Transverse colon (tissue), 4 donors: Measurements from ENCODE around the gene PPARGC1A. TPM values are rescaled to one million over a fixed set of nuclear protein-coding genes. Genes with fewer than 3 reads are reported as not detected.

ENCODE experiments used
- DNase-seq: peaks from one replicate; pipeline ENCODE4 v3.0.0-alpha.2; 2019
- H3K27ac ChIP-seq, 4 donors: fragments of 200-600 bp; sonication (generic); 2 replicates each; pipeline ENCODE4 v1.5.1; 2016 to 2018; ENCODE audit warnings: inconsistent platforms in 4 of 4
- H3K27me3 ChIP-seq: fragments of 200-600 bp; sonication (generic); 2 replicates; pipeline ENCODE4 v1.5.1; 2017; ENCODE audit warnings: inconsistent platforms
- H3K36me3 ChIP-seq, 4 donors: fragments of 200-600 bp; sonication (generic); 2 replicates each; pipeline ENCODE4 v1.5.1; 2017 to 2019; ENCODE audit warnings: inconsistent platforms in 4 of 4
- H3K4me1 ChIP-seq, 4 donors: fragments of 200-600 bp; sonication (generic); 2 replicates each; pipeline ENCODE4 v1.5.1; 2017 to 2020; ENCODE audit warnings: inconsistent platforms in 4 of 4
- H3K4me3 ChIP-seq, 4 donors: fragments of 200-600 bp; sonication (generic); 1 replicate in 1 of 4; 2 replicates in 3 of 4; pipeline versions ENCODE4 v1.5.1 to v1.6.1; 2017 to 2019; ENCODE audit warnings: inconsistent platforms in 4 of 4
- H3K9me3 ChIP-seq, 2 donors: fragments of 200-600 bp; sonication (generic); 2 replicates each; pipeline ENCODE4 v1.5.1; 2017 to 2019; ENCODE audit warnings: inconsistent platforms in 2 of 2
- EP300 ChIP-seq: sonication (generic); formaldehyde crosslinking; IDR thresholded peaks from one replicate; pipeline ENCODE4 v1.6.1; 2017; ENCODE audit warnings: antibody characterized with exemption, low read depth
- POLR2A ChIP-seq: fragments of 450-650 bp; IDR thresholded peaks from one replicate; pipeline ENCODE4 v1.6.1; 2016; ENCODE audit warnings: antibody characterized with exemption, mild to moderate bottlenecking, moderate library complexity
- POLR2AphosphoS5 ChIP-seq, 3 donors: sonication (generic); formaldehyde crosslinking; IDR thresholded peaks; one replicate each; pipeline ENCODE4 v1.6.1; 2016; ENCODE audit warnings: antibody characterized with exemption in 3 of 3
- WGBS, 2 donors: methylation state at CpG; one replicate each; pipeline ENCODE4 v1.1.5; 2018; ENCODE audit warnings: low coverage in 1 of 2; 5-methylcytosine and 5-hydroxymethylcytosine counted together
- in situ Hi-C, 4 donors: fragments of 200-750 bp; cut with MboI; loops; one replicate each; pipeline versions ENCODE4 v1.15.0 to v1.15.1; 2017; ENCODE audit warnings: low sequenced_read_pairs in 3 of 4, low pct_ligation_motif_present in 1 of 4, low pct_unique_long_range_greater_than_20kb in 1 of 4
- intact Hi-C: fragments of 100-400 bp; cut with DNase I; formaldehyde crosslinking; loops from one replicate; pipeline ENCODE4 v1.15.1; 2023; ENCODE audit warnings: low total_unique reads
- total RNA-seq, 4 donors: library from RNA; depleted of rRNA; stranded (reverse); fragments of >200 nt; gene quantifications; one replicate each; pipeline ENCODE4 v1.1.0, GENCODE V29; 2016
- TF ChIP-seq, protein P1 (sequence below), 5 experiments: fragments of 200-600 bp in 3 of 5; fragments of 450-650 bp in 2 of 5; sonication (generic) in 3 of 5; IDR thresholded peaks; 1 replicate in 2 of 5; 2 replicates in 3 of 5; pipeline ENCODE4 v1.5.1; 2016 to 2017; ENCODE audit warnings: antibody characterized with exemption in 5 of 5, inconsistent platforms in 3 of 5, mild to moderate bottlenecking in 2 of 5, moderate library complexity in 1 of 5

The PPARGC1A gene
- total RNA-seq, 4 donors from 2014 or later = 63.7 to 4,431 (median 108) TPM

DNA sequence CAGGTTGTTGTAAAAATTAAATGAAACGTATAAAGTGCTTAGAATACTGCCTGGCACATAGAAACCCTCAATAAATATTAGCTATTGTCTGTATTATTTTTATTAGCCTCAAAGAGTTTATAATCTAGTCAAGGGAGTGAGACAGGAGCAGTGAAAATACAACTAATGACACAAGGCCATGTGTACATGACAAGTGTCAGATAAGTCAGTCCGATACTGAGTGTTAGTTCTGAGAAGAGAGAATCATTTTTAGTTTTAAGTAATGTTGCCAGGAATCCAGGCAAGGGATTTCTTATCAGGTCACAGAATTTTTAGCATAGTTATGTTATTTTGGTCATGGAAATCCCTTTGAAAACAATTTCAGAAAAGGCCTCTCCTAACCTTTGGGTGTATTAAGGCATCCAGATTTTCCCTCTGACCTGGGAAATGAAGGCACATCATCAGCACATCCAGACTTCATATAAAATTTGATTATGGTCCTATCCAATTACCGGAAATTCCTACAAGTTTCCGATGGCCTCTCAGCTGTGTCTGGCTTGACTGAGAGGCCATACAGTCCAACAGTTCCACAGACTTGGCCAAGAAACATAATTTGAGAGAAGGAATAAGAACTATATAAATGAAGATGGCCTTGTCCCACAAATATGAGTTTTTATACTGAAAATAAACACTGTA is 35.7 kb downstream of the PPARGC1A start:
- Histone ChIP-seq H3K4me1 (peaks cover 9 to 29% (median 15%) of the 10 kb centered on the region in 4 donors), H3K4me3 (no peak overlapping the region), H3K9me3 (no peaks in the 10 kb centered on the region), H3K27me3 (no peaks in the 10 kb centered on the region), H3K27ac (no peak overlapping the region), H3K36me3 (no peaks in the 10 kb centered on the region)
- TF ChIP-seq POLR2A = no peak
- TF ChIP-seq EP300 = no peak
- TF ChIP-seq, protein P1, sequence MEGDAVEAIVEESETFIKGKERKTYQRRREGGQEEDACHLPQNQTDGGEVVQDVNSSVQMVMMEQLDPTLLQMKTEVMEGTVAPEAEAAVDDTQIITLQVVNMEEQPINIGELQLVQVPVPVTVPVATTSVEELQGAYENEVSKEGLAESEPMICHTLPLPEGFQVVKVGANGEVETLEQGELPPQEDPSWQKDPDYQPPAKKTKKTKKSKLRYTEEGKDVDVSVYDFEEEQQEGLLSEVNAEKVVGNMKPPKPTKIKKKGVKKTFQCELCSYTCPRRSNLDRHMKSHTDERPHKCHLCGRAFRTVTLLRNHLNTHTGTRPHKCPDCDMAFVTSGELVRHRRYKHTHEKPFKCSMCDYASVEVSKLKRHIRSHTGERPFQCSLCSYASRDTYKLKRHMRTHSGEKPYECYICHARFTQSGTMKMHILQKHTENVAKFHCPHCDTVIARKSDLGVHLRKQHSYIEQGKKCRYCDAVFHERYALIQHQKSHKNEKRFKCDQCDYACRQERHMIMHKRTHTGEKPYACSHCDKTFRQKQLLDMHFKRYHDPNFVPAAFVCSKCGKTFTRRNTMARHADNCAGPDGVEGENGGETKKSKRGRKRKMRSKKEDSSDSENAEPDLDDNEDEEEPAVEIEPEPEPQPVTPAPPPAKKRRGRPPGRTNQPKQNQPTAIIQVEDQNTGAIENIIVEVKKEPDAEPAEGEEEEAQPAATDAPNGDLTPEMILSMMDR (IDR thresholded peaks at IDR 0.05) = no peak
- no peak for TF ChIP-seq POLR2AphosphoS5 (IDR thresholded peaks at IDR 0.05)
- 84% methylated on average over 3 to 4 of the region's 4 CpGs for WGBS, 2 donors
- intact Hi-C loops (no loop called here), in situ Hi-C loops (no loop called here)
- DNase-seq = no peak

DNA sequence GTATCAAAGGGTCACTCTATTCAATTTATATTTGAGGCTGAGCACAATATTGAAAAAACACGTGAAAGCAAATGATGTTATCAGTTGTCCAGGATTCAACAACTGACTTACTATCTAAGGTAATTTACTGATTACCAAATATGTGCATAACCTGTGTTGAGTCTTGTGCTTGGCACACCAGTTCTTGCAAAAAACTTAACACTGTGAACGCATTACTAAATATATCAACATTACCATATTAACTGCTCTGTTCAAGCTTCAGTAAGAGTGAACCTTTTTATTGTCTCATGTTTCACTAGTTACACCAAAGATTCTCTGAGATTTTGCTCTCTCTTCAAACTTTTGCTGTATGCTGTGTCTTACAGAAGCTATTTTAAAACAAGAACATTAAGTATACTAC is 38.4 kb downstream of the PPARGC1A start:
- Histone ChIP-seq H3K27ac (no peak overlapping the region), H3K36me3 (no peaks in the 10 kb centered on the region), H3K4me3 (no peak overlapping the region), H3K9me3 (no peaks in the 10 kb centered on the region), H3K27me3 (no peaks in the 10 kb centered on the region), H3K4me1 (peaks cover 4 to 10% (median 8%) of the 10 kb centered on the region in 4 donors)
- in situ Hi-C loops = no loop called here
- intact Hi-C loops = no loop called here
- TF ChIP-seq EP300 (no peak), POLR2AphosphoS5 (IDR thresholded peaks at IDR 0.05) (no peak), POLR2A (no peak)
- TF ChIP-seq, protein P1 (IDR thresholded peaks at IDR 0.05) = no peak
- WGBS, 2 donors = 90 to 100% methylated on average over 2 of the region's 2 CpGs
- no peak for DNase-seq

DNA sequence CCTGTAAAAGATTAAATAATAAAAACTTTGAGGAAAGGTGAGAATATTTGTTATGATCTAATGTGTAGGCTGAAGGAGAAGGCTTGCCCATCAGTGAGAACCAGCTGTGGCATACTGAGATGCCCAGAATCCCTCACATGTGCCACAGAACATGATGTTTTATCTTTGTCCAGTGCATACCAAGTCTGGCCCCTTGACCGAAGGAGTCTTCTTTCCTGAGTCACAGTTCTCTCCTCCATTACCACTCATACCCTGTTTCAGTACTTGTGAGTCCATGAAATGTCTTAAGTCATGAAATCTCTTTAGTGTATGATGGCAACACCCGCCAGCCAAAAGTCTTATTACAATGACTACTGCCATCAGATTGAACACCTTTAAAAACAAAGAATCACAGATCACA is 42.7 kb downstream of the PPARGC1A start:
- DNase-seq = no peak
- WGBS, 2 donors = 84 to 100% methylated on average over 1 to 2 of the region's 2 CpGs
- Histone ChIP-seq H3K4me3 (no peak overlapping the region), H3K4me1 (no peaks in the 10 kb centered on the region), H3K36me3 (no peaks in the 10 kb centered on the region), H3K9me3 (no peaks in the 10 kb centered on the region), H3K27ac (no peak overlapping the region), H3K27me3 (no peaks in the 10 kb centered on the region)
- intact Hi-C loops (no loop called here), in situ Hi-C loops (loop anchor here in 1 of 4 donors (25.0 kb wide), 1 partner anchor 565 kb away; no protein-coding TSS in a partner anchor)
- TF ChIP-seq, protein P1 (IDR thresholded peaks at IDR 0.05) = no peak
- TF ChIP-seq EP300 (no peak), POLR2AphosphoS5 (IDR thresholded peaks at IDR 0.05) (no peak), POLR2A (no peak)

DNA sequence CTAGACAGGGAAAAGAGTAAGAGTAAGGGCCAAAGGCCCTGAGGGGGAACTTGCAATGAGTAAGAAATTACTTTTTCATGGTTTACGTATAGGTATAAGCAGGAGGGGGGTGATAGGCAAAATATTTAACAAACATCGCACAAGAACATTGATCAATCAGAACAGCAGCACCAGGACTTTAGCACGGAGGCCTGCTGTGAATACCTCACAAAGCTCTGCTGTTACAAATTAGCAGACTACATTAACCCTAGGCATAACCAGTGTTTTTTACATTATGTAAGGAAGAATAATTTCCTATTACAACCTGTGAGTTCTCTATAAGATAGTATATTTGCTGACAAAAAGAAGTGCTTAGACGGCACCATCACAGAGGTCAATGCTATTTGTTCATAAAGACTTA is 44.9 kb downstream of the PPARGC1A start:
- 78 to 94% methylated on average over 4 of the region's 4 CpGs for WGBS, 2 donors

More for the DNA sequence above, 44.9 kb downstream of the PPARGC1A start:
- in situ Hi-C loops = loop anchor here in 1 of 4 donors (25.0 kb wide), 1 partner anchor 567 kb away; no protein-coding TSS in a partner anchor
- Histone ChIP-seq H3K9me3 (no peaks in the 10 kb centered on the region), H3K27ac (no peak overlapping the region), H3K4me3 (no peak overlapping the region), H3K27me3 (no peaks in the 10 kb centered on the region), H3K4me1 (no peaks in the 10 kb centered on the region), H3K36me3 (no peaks in the 10 kb centered on the region)
- intact Hi-C loops = no loop called here
- DNase-seq = no peak
- TF ChIP-seq POLR2A = no peak
- no peak for TF ChIP-seq POLR2AphosphoS5 (IDR thresholded peaks at IDR 0.05)
- TF ChIP-seq, protein P1 (IDR thresholded peaks at IDR 0.05) = no peak
- no peak for TF ChIP-seq EP300
